SK-N-SH (cell line): ENCODE results near the gene ATXN10. TPM values are rescaled to one million over a fixed set of nuclear protein-coding genes. Genes with fewer than 3 reads are reported as not detected.

Source experiments
- CTCF ChIA-PET: fragments of 300-600, 350-600 bp; formaldehyde crosslinking; extraction: SDS; loops from one replicate; lab custom pipeline; 2021; lab: Yijun Ruan, JAX
- POLR2A ChIA-PET: fragments of 350-600 bp; sonication (Branson Sonifier 250); formaldehyde crosslinking; extraction: SDS; loops from one replicate; lab custom pipeline; 2020; ENCODE audit warnings: antibody characterized with exemption, inconsistent platforms; lab: Yijun Ruan, JAX
- DNase-seq: peaks from one replicate; pipeline ENCODE4 v3.0.0; 2012
- H2AFZ ChIP-seq: fragments of 200-600 bp; sonication (generic); 2 replicates; pipeline ENCODE4 v1.8.1; 2016; ENCODE audit warnings: antibody characterized with exemption, mild to moderate bottlenecking, low read depth
- H3F3A ChIP-seq: fragments of 200-600 bp; sonication (generic); replicated peaks from 2 replicates; pipeline ENCODE3; 2016; ENCODE audit warnings: antibody characterized with exemption, mild to moderate bottlenecking; ENCODE audit not compliant: insufficient read depth
- H3K27ac ChIP-seq, 2 experiments: fragments of 200-500 bp in 1 of 2; fragments of 200-600 bp in 1 of 2; sonication (Bioruptor generic) in 1 of 2; sonication (generic), shearing (Covaris generic) in 1 of 2; 2 replicates each; pipeline versions ENCODE4 v1.5.1 to v1.6.1; 2014 to 2016; ENCODE audit warnings: low read depth in 2 of 2, inconsistent platforms in 1 of 2, low read length in 1 of 2, mild to moderate bottlenecking in 1 of 2, mixed read lengths in 1 of 2
- H3K27me3 ChIP-seq: fragments of 200-600 bp; sonication (generic), shearing (Covaris generic); 2 replicates; pipeline ENCODE4 v1.6.1; 2016; ENCODE audit warnings: mixed run types; ENCODE audit not compliant: insufficient read depth
- H3K36me3 ChIP-seq, 2 experiments: fragments of 200-500 bp in 1 of 2; fragments of 200-600 bp in 1 of 2; sonication (Bioruptor generic) in 1 of 2; sonication (generic) in 1 of 2; replicated peaks in 1 of 2; 2 replicates each; pipeline versions ENCODE3 to v1.5.1; 2014 to 2016; ENCODE audit warnings: low read length in 1 of 2, mild to moderate bottlenecking in 1 of 2; ENCODE audit not compliant: insufficient read depth in 2 of 2, control insufficient read depth in 1 of 2
- H3K4me1 ChIP-seq, 2 experiments: fragments of 200-500 bp in 1 of 2; fragments of 200-600 bp in 1 of 2; sonication (Bioruptor generic) in 1 of 2; sonication (generic), shearing (Covaris generic) in 1 of 2; 2 replicates each; pipeline versions ENCODE4 v1.5.1 to v1.6.1; 2014 to 2016; ENCODE audit warnings: low read depth in 1 of 2, low read length in 1 of 2, mixed run types in 1 of 2; ENCODE audit not compliant: insufficient read depth in 2 of 2, control insufficient read depth in 1 of 2
- H3K4me2 ChIP-seq: fragments of 200-600 bp; sonication (generic), shearing (Covaris generic); 2 replicates; pipeline ENCODE4 v1.6.1; 2017; ENCODE audit warnings: mixed run types
- H3K4me3 ChIP-seq, 2 experiments: fragments of 200-500 bp in 1 of 2; fragments of 200-600 bp in 1 of 2; sonication (Bioruptor generic) in 1 of 2; sonication (generic), shearing (Covaris generic) in 1 of 2; 2 replicates each; pipeline versions ENCODE4 v1.5.1 to v1.8.1; 2014 to 2016; ENCODE audit warnings: low read depth in 2 of 2, inconsistent platforms in 1 of 2, low read length in 1 of 2, mild to moderate bottlenecking in 1 of 2, mixed read lengths in 1 of 2, moderate library complexity in 1 of 2
- H3K79me2 ChIP-seq: fragments of 200-600 bp; sonication (generic); 2 replicates; pipeline ENCODE4 v1.8.1; 2017; ENCODE audit warnings: mild to moderate bottlenecking; ENCODE audit not compliant: insufficient read depth
- H3K9ac ChIP-seq: fragments of 200-600 bp; sonication (generic); 2 replicates; pipeline ENCODE4 v1.6.1; 2017; ENCODE audit warnings: mixed run types
- H3K9me2 ChIP-seq: fragments of 200-600 bp; sonication (generic); 2 replicates; pipeline ENCODE4 v1.6.1; 2017; ENCODE audit warnings: mixed run types
- H3K9me3 ChIP-seq: fragments of 200-600 bp; sonication (generic); 2 replicates; pipeline ENCODE4 v1.6.1; 2017; ENCODE audit warnings: mixed run types, mild to moderate bottlenecking, moderate library complexity
- H4K20me1 ChIP-seq: fragments of 200-600 bp; sonication (generic); 2 replicates; pipeline ENCODE4 v1.6.1; 2017; ENCODE audit warnings: mild to moderate bottlenecking, mixed run types; ENCODE audit not compliant: insufficient read depth
- CHD2 ChIP-seq: fragments of 150-350 bp; IDR thresholded peaks from 2 replicates; pipeline ENCODE4 v1.6.1; 2018; ENCODE audit warnings: low read length; ENCODE audit not compliant: partially characterized antibody
- ELF1 ChIP-seq: IDR thresholded peaks from 2 replicates; pipeline ENCODE4 v1.4.0; 2012
- EP300 ChIP-seq, 2 experiments: IDR thresholded peaks; 2 replicates each; pipeline versions ENCODE4 v1.4.0 to v1.6.1; 2012; ENCODE audit warnings: borderline replicate concordance in 1 of 2, low read depth in 1 of 2, low read length in 1 of 2
- EZH2phosphoT487 ChIP-seq: fragments of 200-600 bp; sonication (generic); IDR thresholded peaks from 2 replicates; pipeline ENCODE4 v1.6.1; 2017; ENCODE audit warnings: low read depth, mixed run types, mild to moderate bottlenecking, antibody characterized with exemption, moderate library complexity, borderline replicate concordance
- FOSL2 ChIP-seq: IDR thresholded peaks from 2 replicates; pipeline ENCODE4 v1.4.0; 2012; ENCODE audit warnings: low read depth, mild to moderate bottlenecking, moderate library complexity, borderline replicate concordance
- FOXJ3 ChIP-seq: sonication (generic); formaldehyde crosslinking; IDR thresholded peaks from 2 replicates; pipeline ENCODE4 v1.5.1; 2020; ENCODE audit warnings: mild to moderate bottlenecking, missing genetic modification reagents
- GABPA ChIP-seq: IDR thresholded peaks from 2 replicates; pipeline ENCODE4 v1.4.0; 2012; ENCODE audit warnings: low read depth, mild to moderate bottlenecking
- IRF3 ChIP-seq: fragments of 150-350 bp; IDR thresholded peaks from 2 replicates; pipeline ENCODE4 v1.6.1; 2016; ENCODE audit warnings: mild to moderate bottlenecking, low read depth, low read length
- JUND ChIP-seq: IDR thresholded peaks from 2 replicates; pipeline ENCODE4 v1.4.0; 2012
- NFIC ChIP-seq: IDR thresholded peaks from 2 replicates; pipeline ENCODE4 v1.4.0; 2012; ENCODE audit warnings: borderline replicate concordance
- RAD21 ChIP-seq: IDR thresholded peaks from 2 replicates; pipeline ENCODE4 v1.6.1; 2012; ENCODE audit warnings: mild to moderate bottlenecking, low read length
- REST ChIP-seq: IDR thresholded peaks from 2 replicates; pipeline ENCODE4 v1.6.1; 2012; ENCODE audit warnings: mild to moderate bottlenecking, low read depth, low read length, moderate library complexity
- RXRA ChIP-seq: IDR thresholded peaks from 2 replicates; pipeline ENCODE4 v1.4.0; 2012; ENCODE audit warnings: low read depth, mild to moderate bottlenecking, borderline replicate concordance
- SIN3A ChIP-seq: IDR thresholded peaks from 2 replicates; pipeline ENCODE4 v1.6.1; 2012; ENCODE audit warnings: low read depth, mild to moderate bottlenecking, low read length, moderate library complexity, borderline replicate concordance
- WGBS: methylation state at CpG from one replicate; pipeline ENCODE4 v1.1.6; 2017; ENCODE audit warnings: low lambda C conversion rate; 5-methylcytosine and 5-hydroxymethylcytosine counted together
- polyA plus RNA-seq, 3 experiments: library from polyadenylated mRNA; depleted of rRNA; stranded (reverse); fragments of >200 nt; gene quantifications; 2 replicates each; pipeline ENCODE4 v1.2.3, GENCODE V29; 2012

Gene ATXN10
- polyA plus RNA-seq, 1 of the 3 experiments (the other 2 are of a cell fraction): 202 TPM

- POLR2A ChIA-PET: no interaction called here
- H3K27ac ChIP-seq: peak overlapping the region in 1 of 2 experiments; percentile 39; a peak in 2 of 4 replicates
- no peaks in the 10 kb centered on the region for H3K9me2 ChIP-seq
- no peaks in the 10 kb centered on the region for H3K9me3 ChIP-seq
- 90% methylated on average over 4 of the region's 4 CpGs for WGBS
- CTCF ChIA-PET: interaction anchor here (0.9 to 1.8 kb wide), 3 partner anchors 15 to 140 kb away, joined by 3 to 4 read pairs (median 3); no protein-coding TSS in a partner anchor
- no peak overlapping the region for H3K4me3 ChIP-seq
- peaks cover 79% of the 10 kb centered on the region for H3K79me2 ChIP-seq
- no peak overlapping the region for H2AFZ ChIP-seq
- no peak overlapping the region for H3K4me2 ChIP-seq
- H3K36me3 ChIP-seq: peaks cover 60 to 70% of the 10 kb centered on the region in 2 experiments
- TF ChIP-seq EP300 (IDR thresholded peaks at IDR 0.05; ENCODE audit: borderline replicate concordance in 1 of 2, low read depth in 1 of 2, low read length in 1 of 2) (no peak), RXRA (no peak), REST (no peak), CHD2 (no peak), ELF1 (no peak), NFIC (no peak), RAD21 (no peak), JUND (no peak), GABPA (no peak), IRF3 (no peak), FOSL2 (no peak), EZH2phosphoT487 (no peak), FOXJ3 (CRISPR knock-in tag) (no peak), SIN3A (no peak)
- no peak for DNase-seq
- H3K27me3 ChIP-seq: no peaks in the 10 kb centered on the region
- peaks cover 0 to 7% of the 10 kb centered on the region in 2 experiments; a peak in 2 of 4 replicates for H3K4me1 ChIP-seq
- peaks cover 3% of the 10 kb centered on the region for H3F3A ChIP-seq
- peaks cover 34% of the 10 kb centered on the region for H4K20me1 ChIP-seq
- H3K9ac ChIP-seq: no peak overlapping the region
Measured at GRCh38 chr22:45718391-45718790, 46.8 kb downstream of the ATXN10 start.
